Middle frontal gyrus (tissue), 1 donor: ENCODE data around the gene PAH.
"Not testable (repeated sequence)": the region's sequence is repeated elsewhere in the genome, so short reads cannot be mapped to it uniquely, and the experiment has no call there.

Experiments used
- DNase-seq: peaks from one replicate; pipeline ENCODE4 v3.0.0-alpha.2; 2015; ENCODE audit warnings: low spot score; ENCODE audit errors: extremely low spot score

The PAH gene

DNA sequence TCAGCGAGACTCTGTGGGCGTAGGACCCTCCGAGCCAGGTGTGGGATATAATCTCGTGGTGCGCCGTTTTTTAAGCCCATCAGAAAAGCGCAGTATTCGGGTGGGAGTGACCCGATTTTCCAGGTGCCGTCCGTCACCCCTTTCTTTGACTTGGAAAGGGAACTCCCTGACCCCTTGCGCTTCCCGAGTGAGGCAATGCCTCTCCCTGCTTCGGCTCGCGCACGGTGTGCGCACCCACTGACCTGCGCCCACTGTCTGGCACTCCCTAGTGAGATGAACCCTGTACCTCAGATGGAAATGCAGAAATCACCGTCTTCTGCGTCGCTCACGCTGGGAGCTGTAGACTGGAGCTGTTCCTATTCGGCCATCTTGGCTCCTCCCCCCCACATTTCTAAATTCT, 84.2 kb downstream of the PAH start:
- DNase-seq, result not testable (repeated sequence)

DNA sequence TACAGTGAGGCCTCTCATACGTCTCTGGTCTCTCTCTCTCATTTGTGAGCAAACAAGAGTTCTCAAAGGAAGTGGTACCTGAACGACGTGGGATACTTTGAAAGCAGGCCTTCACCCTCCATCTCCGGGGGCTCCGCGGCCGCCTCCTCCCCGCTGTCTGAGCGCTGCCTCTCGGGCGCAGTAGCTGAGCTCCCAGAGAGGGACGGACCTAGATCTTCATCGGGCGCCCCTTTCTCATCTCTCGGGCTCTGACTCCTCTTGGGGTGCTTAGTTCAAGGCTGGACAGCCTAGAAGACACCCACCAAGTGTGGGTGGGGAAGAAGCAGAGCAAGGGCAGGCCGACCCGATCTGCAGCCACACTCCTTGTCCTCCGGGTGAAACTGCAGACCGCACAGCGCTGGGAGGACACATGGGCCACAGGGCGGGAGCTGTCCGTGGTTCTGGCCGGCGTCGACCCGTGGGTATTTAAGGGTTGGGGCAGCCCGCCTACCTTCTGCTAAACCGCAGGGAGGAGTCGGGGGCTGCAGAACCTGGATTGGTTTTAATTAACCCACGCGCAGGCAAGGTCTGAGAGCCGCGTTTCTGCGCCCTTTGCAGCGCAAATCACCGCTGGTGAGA, 92.7 kb downstream of the PAH start:
- DNase-seq, result no peak

DNA sequence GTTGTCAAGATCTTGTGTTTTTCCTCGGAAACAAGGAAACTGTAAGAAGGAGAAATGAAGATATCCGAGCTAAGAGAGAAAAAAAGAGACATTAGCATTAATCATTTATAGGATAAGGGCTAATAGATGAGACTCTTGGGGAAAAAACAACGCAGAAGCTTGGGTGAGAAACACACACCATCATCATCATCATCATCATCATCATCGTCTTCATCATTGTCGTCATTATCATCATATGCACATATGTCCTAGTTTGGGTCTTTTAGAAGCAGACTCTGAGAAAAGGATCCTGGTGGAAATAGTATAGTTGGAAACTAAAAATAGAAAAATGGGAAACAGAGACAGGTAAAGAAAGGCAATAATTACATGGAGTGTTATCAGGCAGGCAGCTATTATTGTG, 95.9 kb downstream of the PAH start:
- DNase-seq, result no peak

DNA sequence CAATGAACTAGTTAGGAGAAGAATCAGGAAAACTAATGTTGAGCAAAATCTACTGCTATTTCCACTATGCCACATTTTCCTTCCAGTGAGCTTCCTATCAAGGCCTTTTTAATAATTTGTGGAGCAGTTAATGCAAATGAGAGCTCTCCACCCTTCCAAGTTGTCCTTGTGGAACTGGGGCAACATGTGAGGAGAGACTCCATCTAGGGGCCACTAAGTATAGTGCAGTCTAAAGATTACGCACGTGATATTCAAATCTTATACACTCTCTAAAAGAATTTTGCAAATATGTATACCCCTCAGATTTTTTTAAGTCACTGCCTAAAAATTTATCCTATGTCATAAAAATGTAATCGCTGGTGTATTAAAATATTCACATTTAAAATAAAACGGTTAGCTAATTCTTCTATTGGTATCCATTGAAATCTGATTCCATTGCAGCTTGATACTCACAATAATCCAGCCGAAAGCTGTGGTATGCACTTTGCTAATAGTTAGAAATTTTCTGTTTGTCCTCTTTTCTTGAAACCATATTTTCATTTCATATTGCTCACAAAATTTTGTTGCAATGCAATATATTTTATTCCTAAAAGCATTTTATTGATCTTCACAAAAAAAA, 100.1 kb downstream of the PAH start:
- no peak for DNase-seq

DNA sequence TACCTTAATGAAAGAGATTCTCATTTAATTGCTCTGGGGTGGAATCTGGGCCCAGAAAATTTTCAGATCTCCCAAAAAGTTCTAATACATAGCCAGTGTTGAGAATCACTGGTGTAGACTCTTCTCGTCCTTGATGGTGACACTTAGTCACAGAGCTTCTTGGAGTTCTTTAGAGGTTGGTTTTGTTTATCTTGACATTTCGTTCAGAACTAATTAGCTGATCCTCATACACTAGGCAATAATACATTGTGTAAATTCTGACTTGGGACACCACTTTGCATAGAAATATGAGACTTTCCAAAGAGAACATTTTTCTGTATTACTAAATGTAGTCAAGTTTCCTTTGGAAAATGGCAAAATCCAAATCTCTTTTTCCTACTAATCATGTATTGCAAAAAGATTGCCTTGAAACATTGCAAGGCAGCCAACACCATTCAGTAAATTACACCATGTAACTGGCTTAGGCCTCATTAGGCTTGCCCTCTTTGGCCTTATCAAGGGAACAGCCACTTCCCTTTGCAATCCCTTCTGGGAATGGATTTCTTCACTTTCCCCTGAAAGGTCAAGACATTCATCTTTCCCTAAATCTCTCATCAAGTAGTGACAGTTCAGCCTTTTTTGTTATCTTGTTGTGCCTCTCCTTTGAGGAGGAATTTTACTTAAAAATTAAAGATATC, 102.2 kb downstream of the PAH start:
- DNase-seq, result no peak

DNA sequence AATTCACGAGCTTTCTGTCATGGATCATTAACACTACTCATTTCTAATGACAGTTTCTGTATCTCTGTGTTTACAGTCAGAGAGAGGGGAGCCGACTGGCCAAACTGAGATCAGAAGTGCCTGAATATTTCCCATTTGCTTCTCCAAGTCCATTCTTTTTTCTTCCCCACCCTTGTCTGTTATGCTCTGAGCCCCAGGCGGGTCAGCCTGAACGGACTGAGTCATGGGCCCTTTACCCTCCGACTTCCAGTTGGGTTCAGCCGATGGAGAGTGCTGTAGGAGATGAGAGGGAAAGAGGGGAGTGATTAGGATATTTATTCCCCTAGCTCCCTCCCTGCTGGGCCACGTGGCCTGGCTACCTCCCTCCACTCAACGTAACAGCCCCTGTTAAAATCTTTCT, 104.7 kb downstream of the PAH start:
- no peak for DNase-seq

DNA sequence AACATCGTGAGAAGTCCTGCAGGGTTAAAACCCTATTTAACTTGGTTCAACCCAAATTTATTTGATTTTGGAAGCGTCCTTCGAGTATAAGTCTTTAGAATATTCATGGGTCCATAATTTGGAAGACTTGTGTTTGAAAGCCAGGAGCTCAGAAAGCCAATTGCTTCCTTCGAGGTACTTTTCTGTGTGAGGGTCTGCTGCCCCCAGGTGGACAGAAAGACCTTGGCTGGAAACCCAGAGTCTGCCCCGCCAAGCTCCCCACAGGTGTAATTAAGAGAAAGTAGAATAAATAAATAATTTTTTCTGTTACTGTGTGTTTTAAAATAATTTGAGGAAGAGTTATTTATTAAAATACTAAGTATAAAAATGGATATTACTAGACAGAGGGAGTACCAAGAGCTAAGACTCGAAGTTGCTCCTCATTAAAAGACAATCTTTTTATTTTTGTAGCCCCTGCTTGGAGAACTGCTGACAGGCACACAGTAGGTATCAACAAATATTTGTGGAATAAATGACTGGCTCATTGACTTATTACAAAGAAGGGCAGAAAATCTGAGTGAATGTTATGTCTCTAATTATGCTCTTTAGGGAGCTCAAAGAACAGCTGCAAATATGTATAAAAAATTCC, 105.8 kb downstream of the PAH start:
- no peak for DNase-seq

DNA sequence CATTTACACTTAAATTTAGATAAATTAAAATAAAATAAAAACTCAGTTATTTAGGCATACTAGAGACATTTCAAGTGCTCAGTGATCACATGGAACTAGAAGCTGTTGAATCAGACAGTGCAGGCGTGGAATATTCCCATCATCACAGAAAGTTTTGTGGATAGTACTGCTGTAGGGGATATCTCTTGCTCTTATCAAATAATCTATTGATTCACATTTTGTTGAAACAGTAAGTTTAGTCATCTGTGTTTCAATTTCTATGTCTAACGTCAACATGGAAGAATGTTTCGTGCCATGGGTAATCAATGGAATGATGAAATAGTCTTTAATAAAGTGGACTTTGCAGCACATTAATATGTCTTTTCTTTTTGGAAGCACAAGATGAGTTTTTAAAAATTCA, 108.6 kb downstream of the PAH start:
- DNase-seq, result no peak

DNA sequence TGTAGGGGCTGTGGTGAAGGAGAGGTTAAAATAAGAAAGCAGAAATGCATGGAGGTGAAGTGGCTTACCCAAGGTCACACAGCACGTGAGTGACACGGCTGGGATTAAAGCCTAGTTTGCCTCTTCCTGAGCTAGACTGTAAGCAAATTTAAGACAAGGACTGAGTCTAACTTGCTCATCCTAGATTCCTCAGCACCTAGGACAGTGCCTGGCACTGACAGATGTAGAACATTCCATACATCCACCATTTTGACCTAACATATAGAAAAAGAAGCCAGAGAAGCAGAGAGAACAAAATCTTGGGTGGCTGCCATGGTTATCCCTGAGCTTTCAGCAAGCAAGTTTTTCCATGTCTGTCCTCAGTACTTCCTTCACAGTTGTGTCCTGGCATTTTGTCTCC, 110.5 kb downstream of the PAH start:
- no peak for DNase-seq

DNA sequence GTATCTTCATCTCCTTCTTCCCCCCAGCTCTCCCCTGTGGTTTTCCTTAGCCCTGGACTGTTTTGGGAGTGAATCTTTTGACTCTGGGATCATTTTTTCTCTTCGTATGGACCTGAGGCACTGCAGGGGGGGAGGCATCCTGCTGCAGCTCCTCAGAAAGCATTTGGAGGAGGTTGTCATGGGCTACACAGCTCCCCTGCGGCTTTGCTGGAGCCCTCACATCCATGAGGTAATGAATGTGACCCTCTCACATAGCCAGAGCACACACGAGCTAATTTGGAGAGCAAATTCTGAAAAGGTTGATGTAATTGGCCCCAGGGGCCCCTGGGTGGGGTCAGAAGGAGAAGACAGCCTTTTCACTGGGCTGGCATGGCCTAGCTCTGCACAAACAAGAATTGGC, 110.9 kb downstream of the PAH start:
- DNase-seq, result no peak

DNA sequence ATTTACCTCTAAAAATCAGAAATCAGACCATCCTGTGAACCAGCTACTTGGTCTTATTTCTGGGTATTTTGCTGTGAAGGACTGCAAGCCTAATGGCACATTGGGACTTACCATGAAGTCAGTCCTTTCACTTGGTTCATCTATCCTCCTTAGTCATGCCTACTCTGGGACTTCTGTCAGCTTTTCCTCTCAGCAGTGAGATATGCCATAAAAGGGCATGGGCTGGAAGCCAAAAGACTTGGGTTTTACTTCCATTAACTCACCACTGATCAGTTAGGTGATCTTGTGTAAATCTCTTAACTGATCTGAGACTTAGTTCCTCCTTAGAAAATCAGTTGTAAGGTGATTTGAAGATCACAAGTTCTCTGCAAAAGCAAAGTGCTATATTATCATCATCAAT, 116.5 kb downstream of the PAH start:
- no peak for DNase-seq

DNA sequence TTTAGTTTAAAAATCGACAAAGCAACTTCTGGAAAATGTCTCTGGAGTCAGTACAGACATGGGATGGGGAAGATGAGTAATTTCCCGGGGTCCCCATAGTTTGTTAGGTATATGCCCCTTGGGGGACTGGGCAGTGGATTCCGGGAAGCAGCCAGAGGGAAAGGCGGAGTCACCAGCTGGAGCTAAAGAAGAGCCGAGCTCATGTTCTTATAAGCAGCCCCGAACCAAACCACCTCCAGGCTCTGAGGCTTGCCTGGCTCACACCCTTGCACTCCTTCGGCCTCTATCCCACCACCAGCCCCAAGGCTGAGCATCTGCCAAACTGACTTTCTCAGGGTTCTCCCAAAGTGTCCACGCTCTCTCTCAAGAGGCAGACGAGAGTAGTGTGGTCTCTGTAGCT, 117.8 kb downstream of the PAH start:
- DNase-seq, result no peak

DNA sequence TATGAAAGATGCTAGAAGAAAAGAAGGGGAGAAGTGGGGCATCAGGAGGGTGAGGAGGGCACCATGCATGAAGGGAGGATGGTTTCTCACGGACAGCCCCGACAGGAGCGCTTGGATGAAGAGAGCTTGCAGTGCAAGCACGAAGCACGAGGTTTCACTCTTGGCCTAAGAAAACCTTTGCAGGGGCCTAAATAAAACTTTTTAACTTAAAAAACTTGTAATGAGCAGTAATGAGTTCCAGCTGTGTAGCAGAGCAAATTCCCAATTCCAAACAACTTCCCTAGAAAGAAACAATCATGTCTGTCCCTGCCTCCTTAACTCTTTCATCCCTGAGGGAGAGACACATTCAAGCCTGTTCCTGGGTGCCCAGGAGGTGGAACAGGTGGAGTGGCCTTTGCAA, 119.5 kb downstream of the PAH start:
- DNase-seq, result no peak

DNA sequence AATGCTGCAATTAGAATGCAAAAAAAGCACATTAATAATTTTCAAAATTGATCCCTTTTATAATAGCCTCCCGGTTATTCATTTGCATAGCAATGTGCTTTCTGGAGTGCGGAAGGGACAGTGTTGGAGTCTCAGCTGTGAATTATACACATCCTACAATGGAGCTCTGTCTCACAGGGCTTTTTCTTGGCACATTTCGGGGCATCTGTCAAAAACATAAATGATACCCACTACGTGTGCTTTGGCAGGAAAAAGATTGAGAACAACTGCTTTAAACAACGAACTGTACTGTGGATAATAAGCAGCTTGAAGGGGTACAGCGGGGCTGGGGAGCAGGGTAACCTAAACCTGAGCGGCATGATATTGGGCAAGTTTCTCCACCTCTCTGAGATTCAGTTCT, 123.1 kb downstream of the PAH start:
- DNase-seq, result no peak
